Measurements from ENCODE around the gene CNKSR3. TPM values are rescaled to one million over a fixed set of nuclear protein-coding genes. Genes with fewer than 3 reads are reported as not detected.

CNKSR3 gene
- total RNA-seq, 2 donors from 2014 or later, result 5.9 to 8.0 TPM

- Histone ChIP-seq H3K9me3 (ENCODE audit: control insufficient read depth, low read length) (no peaks in the 10 kb centered on the region), H3K27me3 (ENCODE audit: control insufficient read depth, insufficient read depth, low read length, poor library complexity, severe bottlenecking) (no peaks in the 10 kb centered on the region), H3K27ac (ENCODE audit: low read depth, low read length) (no peak overlapping the region), H3K36me3 (ENCODE audit: control insufficient read depth, insufficient read depth, low read length) (no peaks in the 10 kb centered on the region), H3K4me3 (ENCODE audit: low read length) (no peak overlapping the region), H3K9ac (ENCODE audit: extremely low read depth, low read length, poor library complexity, severe bottlenecking) (no peak overlapping the region), H3K4me1 (ENCODE audit: control insufficient read depth, insufficient read depth, low read length) (no peaks in the 10 kb centered on the region)
- no peak for TF ChIP-seq CTCF (conservative IDR thresholded peaks at IDR 0.05)
- no peak overlapping the region for H3K4me3 Mint-ChIP-seq
- no peaks in the 10 kb centered on the region for H3K9me3 Mint-ChIP-seq
- no peaks in the 10 kb centered on the region for H3K27me3 Mint-ChIP-seq (ENCODE audit: insufficient read depth)
- peaks cover 4% of the 10 kb centered on the region for H3K36me3 Mint-ChIP-seq (ENCODE audit: low read depth)
- WGBS, 2 experiments (ENCODE audit: insufficient coverage in 1 of 2, insufficient read length in 1 of 2), result 97 to 98% methylated on average over 9 to 10 of the region's 11 CpGs
- no peaks in the 10 kb centered on the region for H3K4me1 Mint-ChIP-seq
- no peak overlapping the region for H3K27ac Mint-ChIP-seq
- no peak for DNase-seq
Observed at GRCh38 chr6:154488802-154489437, 21.6 kb downstream of the CNKSR3 start.

GRCh38 chr6:154488248-154488593, 22.3 kb downstream of the CNKSR3 start:
- no peaks in the 10 kb centered on the region for H3K27me3 Mint-ChIP-seq (ENCODE audit: insufficient read depth)
- Histone ChIP-seq H3K27me3 (ENCODE audit: control insufficient read depth, insufficient read depth, low read length, poor library complexity, severe bottlenecking) (no peaks in the 10 kb centered on the region), H3K4me1 (ENCODE audit: control insufficient read depth, insufficient read depth, low read length) (no peaks in the 10 kb centered on the region), H3K27ac (ENCODE audit: low read depth, low read length) (no peak overlapping the region), H3K9me3 (ENCODE audit: control insufficient read depth, low read length) (no peaks in the 10 kb centered on the region), H3K9ac (ENCODE audit: extremely low read depth, low read length, poor library complexity, severe bottlenecking) (no peak overlapping the region), H3K4me3 (ENCODE audit: low read length) (no peak overlapping the region), H3K36me3 (ENCODE audit: control insufficient read depth, insufficient read depth, low read length) (no peaks in the 10 kb centered on the region)
- H3K4me3 Mint-ChIP-seq, result no peak overlapping the region
- DNase-seq, result no peak
- WGBS, 2 experiments (ENCODE audit: insufficient coverage in 1 of 2, insufficient read length in 1 of 2), result no CpG with 5 or more reads among the region's 1 CpG
- H3K9me3 Mint-ChIP-seq, result no peaks in the 10 kb centered on the region
- H3K36me3 Mint-ChIP-seq (ENCODE audit: low read depth), result peaks cover 4% of the 10 kb centered on the region
- no peak for TF ChIP-seq CTCF (conservative IDR thresholded peaks at IDR 0.05)
- H3K4me1 Mint-ChIP-seq, result no peaks in the 10 kb centered on the region
- H3K27ac Mint-ChIP-seq, result no peak overlapping the region

GRCh38 chr6:154487367-154488247, 22.9 kb downstream of the CNKSR3 start:
- Mint-ChIP-seq H3K4me3 (no peak overlapping the region), H3K9me3 (no peaks in the 10 kb centered on the region), H3K36me3 (ENCODE audit: low read depth) (peaks cover 4% of the 10 kb centered on the region), H3K4me1 (peaks cover 4% of the 10 kb centered on the region), H3K27ac (no peak overlapping the region), H3K27me3 (ENCODE audit: insufficient read depth) (no peaks in the 10 kb centered on the region)
- TF ChIP-seq CTCF (conservative IDR thresholded peaks at IDR 0.05), result no peak
- H3K27me3 ChIP-seq (ENCODE audit: control insufficient read depth, insufficient read depth, low read length, poor library complexity, severe bottlenecking), result no peaks in the 10 kb centered on the region
- no peaks in the 10 kb centered on the region for H3K9me3 ChIP-seq (ENCODE audit: control insufficient read depth, low read length)
- H3K4me3 ChIP-seq (ENCODE audit: low read length), result no peak overlapping the region
- H3K27ac ChIP-seq (ENCODE audit: low read depth, low read length), result no peak overlapping the region
- H3K36me3 ChIP-seq (ENCODE audit: control insufficient read depth, insufficient read depth, low read length), result no peaks in the 10 kb centered on the region
- WGBS, 2 experiments (ENCODE audit: insufficient coverage in 1 of 2, insufficient read length in 1 of 2), result 89 to 100% methylated on average over 3 to 6 of the region's 6 CpGs
- H3K4me1 ChIP-seq (ENCODE audit: control insufficient read depth, insufficient read depth, low read length), result no peaks in the 10 kb centered on the region
- no peak for DNase-seq
- no peak overlapping the region for H3K9ac ChIP-seq (ENCODE audit: extremely low read depth, low read length, poor library complexity, severe bottlenecking)

Measured in endodermal cell (in vitro differentiated cells).